ENCODE measurements around the gene RBM15. TPM values are rescaled to one million over a fixed set of nuclear protein-coding genes. Genes with fewer than 3 reads are reported as not detected.

The RBM15 gene
- total and polyA plus RNA-seq, 4 donors, result 3.6 to 55.4 (median 15.2) TPM

DNA sequence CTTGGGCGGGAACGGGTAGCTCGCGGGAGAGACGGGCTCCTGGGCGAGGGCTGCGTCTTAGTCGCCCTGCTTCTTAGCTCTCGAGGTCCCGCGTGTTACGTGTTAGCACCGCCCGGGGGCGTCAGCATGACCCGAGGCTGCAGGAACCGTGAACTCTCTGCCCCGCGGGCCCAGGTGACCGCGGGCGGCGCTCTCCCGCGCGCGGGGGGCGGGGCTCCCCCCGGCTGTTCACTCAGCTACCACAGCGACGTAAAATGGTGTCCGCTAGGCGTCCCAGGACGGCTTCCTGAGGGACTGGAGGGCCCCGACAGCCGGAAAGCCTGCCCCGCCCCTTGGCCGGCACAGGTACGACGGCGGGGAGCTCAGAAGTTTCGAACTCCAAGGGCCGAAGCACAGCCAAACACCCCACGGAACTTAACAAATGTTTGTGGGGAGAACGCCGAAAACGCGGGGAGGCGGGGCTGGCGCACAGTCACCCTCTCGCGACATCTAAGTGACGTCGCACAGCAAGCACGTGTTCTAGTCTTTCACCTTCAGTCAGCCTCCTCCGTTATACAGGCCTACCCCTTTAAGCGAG is 780 bp upstream of the RBM15 start:
- H3K4me3 ChIP-seq, result peak overlapping the region; percentile 65
- H3K36me3 ChIP-seq (ENCODE audit: control insufficient read depth in 4 of 4, insufficient read depth in 4 of 4, low read length in 4 of 4), result peaks cover 0 to 26% (median 12%) of the 10 kb centered on the region in 4 donors
- no peaks in the 10 kb centered on the region for H3K27me3 ChIP-seq (ENCODE audit: control insufficient read depth in 3 of 3, insufficient read depth in 3 of 3, low read length in 2 of 3)
- H3K4me1 ChIP-seq (ENCODE audit: control insufficient read depth in 5 of 5, insufficient read depth in 5 of 5, low read length in 5 of 5), result peaks cover 7 to 43% (median 17%) of the 10 kb centered on the region in 5 donors
- ATAC-seq (ENCODE audit: insufficient read depth, low FRiP score) (peak; percentile 85), DNase-seq (no peak)
- peak; percentile 13 for TF ChIP-seq CTCF (IDR thresholded peaks at IDR 0.05; ENCODE audit: control extremely low read depth, extremely low read depth)
- 0% methylated on average over 48 to 57 of the region's 57 CpGs for WGBS, 2 donors
- peak overlapping the region; percentile 73 to 92 for H3K9ac ChIP-seq (ENCODE audit: insufficient read depth in 1 of 2, low read length in 2 of 2)
- H3K9me3 ChIP-seq (ENCODE audit: control insufficient read depth in 4 of 4, insufficient read depth in 3 of 4, low read length in 3 of 4), result no peaks in the 10 kb centered on the region
- peak overlapping the region; percentile 98 for H3K27ac ChIP-seq (ENCODE audit: low read depth in 1 of 2, low read length in 1 of 2)

DNA sequence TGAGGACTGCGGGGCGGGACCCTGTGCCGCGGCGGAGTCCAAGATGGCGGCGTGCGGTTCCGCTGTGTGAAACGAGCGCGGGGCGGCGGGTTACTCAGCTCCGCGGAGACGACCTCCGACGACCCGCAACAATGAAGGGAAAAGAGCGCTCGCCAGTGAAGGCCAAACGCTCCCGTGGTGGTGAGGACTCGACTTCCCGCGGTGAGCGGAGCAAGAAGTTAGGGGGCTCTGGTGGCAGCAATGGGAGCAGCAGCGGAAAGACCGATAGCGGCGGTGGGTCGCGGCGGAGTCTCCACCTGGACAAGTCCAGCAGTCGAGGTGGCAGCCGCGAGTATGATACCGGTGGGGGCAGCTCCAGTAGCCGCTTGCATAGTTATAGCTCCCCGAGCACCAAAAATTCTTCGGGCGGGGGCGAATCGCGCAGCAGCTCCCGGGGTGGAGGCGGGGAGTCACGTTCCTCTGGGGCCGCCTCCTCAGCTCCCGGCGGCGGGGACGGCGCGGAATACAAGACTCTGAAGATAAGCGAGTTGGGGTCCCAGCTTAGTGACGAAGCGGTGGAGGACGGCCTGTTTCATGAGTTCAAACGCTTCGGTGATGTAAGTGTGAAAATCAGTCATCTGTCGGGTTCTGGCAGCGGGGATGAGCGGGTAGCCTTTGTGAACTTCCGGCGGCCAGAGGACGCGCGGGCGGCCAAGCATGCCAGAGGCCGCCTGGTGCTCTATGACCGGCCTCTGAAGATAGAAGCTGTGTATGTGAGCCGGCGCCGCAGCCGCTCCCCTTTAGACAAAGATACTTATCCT is 430 bp downstream of the RBM15 start:
- ATAC-seq (ENCODE audit: insufficient read depth, low FRiP score), result no peak
- Histone ChIP-seq H3K4me3 (peak overlapping the region; percentile 83), H3K27ac (ENCODE audit: low read depth in 1 of 2, low read length in 1 of 2) (peak overlapping the region; percentile 75 to 95), H3K4me1 (ENCODE audit: control insufficient read depth in 5 of 5, insufficient read depth in 5 of 5, low read length in 5 of 5) (peaks cover 7 to 50% (median 19%) of the 10 kb centered on the region in 5 donors), H3K36me3 (ENCODE audit: control insufficient read depth in 4 of 4, insufficient read depth in 4 of 4, low read length in 4 of 4) (peaks cover 0 to 26% (median 16%) of the 10 kb centered on the region in 4 donors), H3K9me3 (ENCODE audit: control insufficient read depth in 4 of 4, insufficient read depth in 3 of 4, low read length in 3 of 4) (no peaks in the 10 kb centered on the region), H3K9ac (ENCODE audit: insufficient read depth in 1 of 2, low read length in 2 of 2) (peak overlapping the region; percentile 84 to 87), H3K27me3 (ENCODE audit: control insufficient read depth in 3 of 3, insufficient read depth in 3 of 3, low read length in 2 of 3) (no peaks in the 10 kb centered on the region)
- DNase-seq, result peak; percentile 69 to 76 (median 70)
- 0% methylated on average over 77 of the region's 77 CpGs for WGBS, 2 donors
- no peak for TF ChIP-seq CTCF (IDR thresholded peaks at IDR 0.05; ENCODE audit: control extremely low read depth, extremely low read depth)

- ATAC-seq (ENCODE audit: insufficient read depth, low FRiP score), result no peak
- H3K9ac ChIP-seq (ENCODE audit: insufficient read depth in 1 of 2, low read length in 2 of 2), result peak overlapping the region; percentile 84 to 87
Observed at GRCh38 chr1:110340207-110340468, 961 bp downstream of the RBM15 start.

More at GRCh38 chr1:110340207-110340468, 961 bp downstream of the RBM15 start:
- no peak for DNase-seq
- H3K36me3 ChIP-seq (ENCODE audit: control insufficient read depth in 4 of 4, insufficient read depth in 4 of 4, low read length in 4 of 4), result peaks cover 0 to 26% (median 16%) of the 10 kb centered on the region in 4 donors
- no peak for TF ChIP-seq CTCF (IDR thresholded peaks at IDR 0.05; ENCODE audit: control extremely low read depth, extremely low read depth)
- H3K27ac ChIP-seq (ENCODE audit: low read depth in 1 of 2, low read length in 1 of 2), result peak overlapping the region; percentile 75 to 95
- no peaks in the 10 kb centered on the region for H3K9me3 ChIP-seq (ENCODE audit: control insufficient read depth in 4 of 4, insufficient read depth in 3 of 4, low read length in 3 of 4)
- H3K27me3 ChIP-seq (ENCODE audit: control insufficient read depth in 3 of 3, insufficient read depth in 3 of 3, low read length in 2 of 3), result no peaks in the 10 kb centered on the region
- H3K4me3 ChIP-seq, result peak overlapping the region; percentile 83
- H3K4me1 ChIP-seq (ENCODE audit: control insufficient read depth in 5 of 5, insufficient read depth in 5 of 5, low read length in 5 of 5), result peaks cover 7 to 50% (median 19%) of the 10 kb centered on the region in 5 donors
- 12 to 13% methylated on average over 9 of the region's 9 CpGs for WGBS, 2 donors

Data from lung (tissue), 12 donors.